HT-29 (cell line): Measurements from ENCODE around the gene OR6A2. TPM values are rescaled to one million over a fixed set of nuclear protein-coding genes. Genes with fewer than 3 reads are reported as not detected.
"Not testable (repeated sequence)": the region's sequence is repeated elsewhere in the genome, so short reads cannot be mapped to it uniquely, and the experiment has no call there.

Source experiments
- DNase-seq: peaks from one replicate; pipeline ENCODE4 v3.0.0-alpha.2; 2015; ENCODE audit warnings: low spot score
- total RNA-seq: library from RNA; depleted of rRNA; stranded (reverse); fragments of >200 nt; shearing (Covaris generic); gene quantifications from 2 replicates; pipeline ENCODE4 v1.2.3, GENCODE V29; 2014; rRNA removed

Gene OR6A2
- 0.08 and 0.23 TPM in 2 replicates for total RNA-seq

DNA sequence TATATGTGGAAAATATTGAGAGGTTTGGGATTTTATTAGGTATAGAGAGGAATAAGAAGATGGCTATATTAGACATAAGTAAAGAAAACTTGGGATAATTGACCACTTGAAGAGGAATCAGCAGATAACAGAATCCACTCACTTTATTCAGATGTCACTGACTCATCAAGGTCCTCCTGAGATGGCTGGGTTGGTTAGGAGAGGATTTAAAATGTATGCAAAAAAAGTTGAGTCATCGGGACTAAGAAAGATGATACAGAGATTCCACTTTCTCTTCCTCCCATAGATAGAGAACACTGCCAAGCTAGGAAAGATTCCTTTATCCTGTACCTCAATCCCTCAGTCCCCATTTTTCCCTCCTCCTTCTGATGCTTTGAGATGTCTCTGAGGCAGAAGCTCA lies at the start of gene OR6A2:
Gene OR6A2 (minus strand): TSS at position 288 of the 400 bp plus-strand sequence. CDS start 3,981 bp downstream, outside the sequence.
- no peak for DNase-seq

DNA sequence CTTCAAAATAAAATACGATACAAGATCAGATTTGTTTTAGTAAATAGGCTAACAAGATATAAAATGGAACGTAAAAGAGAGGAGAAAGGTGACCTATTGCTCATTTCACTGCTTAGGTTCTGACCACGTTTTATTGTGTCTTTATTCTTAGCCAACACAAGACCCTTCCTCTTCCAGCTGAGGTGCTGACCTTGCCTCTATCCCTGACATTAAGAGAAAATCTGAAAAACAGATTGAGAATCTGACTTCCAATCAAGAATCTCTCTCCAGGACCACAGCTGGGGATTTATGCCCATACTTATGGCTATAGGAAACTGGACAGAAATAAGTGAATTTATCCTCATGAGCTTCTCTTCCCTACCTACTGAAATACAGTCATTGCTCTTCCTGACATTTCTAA lies 45.9 kb upstream of the OR6A2 start, which contains the start of gene OR10A5:
Gene OR10A5 (plus strand): TSS at position 301 of the 400 bp plus-strand sequence. CDS start 0 bp downstream, at position 301.
- no peak for DNase-seq

DNA sequence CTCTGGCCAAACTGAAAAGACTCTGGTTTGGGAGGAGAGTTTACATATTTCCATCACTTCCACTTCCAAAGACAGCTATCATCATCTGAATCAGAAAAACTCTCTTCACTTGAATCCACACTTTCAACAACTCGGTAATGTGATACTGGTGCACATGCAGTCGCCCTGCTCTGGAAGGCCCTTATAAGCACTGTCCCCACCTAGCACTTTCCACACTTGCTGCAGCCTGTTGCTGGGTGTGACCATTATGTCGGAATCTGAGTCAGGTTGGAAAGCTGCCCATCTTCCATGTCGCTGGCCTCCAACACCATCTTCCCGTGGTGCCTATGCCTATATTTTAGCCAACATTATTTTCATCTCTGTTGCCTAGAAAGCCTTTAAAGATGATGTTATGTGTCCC lies 44.9 kb upstream of the OR6A2 start:
- no peak for DNase-seq

DNA sequence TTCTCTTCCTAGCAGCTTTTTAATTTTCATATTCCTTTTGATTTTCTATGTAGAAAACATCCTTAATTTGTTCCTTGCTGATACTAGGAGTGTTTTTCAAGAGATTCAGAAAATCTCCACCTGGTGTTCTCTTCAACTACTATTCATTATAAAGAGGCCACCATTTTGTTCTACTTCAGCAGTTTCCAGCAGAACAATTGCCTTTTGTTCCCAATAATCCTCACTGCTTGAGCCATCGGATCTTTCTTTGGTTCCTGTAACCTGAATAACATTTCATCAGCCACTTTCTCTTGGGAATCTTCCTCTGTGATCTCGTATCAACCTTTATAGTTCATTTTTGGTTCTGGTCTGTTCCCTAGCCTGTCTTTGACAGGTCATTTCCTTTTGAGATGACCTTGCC lies 44.2 kb upstream of the OR6A2 start:
- no peak for DNase-seq

DNA sequence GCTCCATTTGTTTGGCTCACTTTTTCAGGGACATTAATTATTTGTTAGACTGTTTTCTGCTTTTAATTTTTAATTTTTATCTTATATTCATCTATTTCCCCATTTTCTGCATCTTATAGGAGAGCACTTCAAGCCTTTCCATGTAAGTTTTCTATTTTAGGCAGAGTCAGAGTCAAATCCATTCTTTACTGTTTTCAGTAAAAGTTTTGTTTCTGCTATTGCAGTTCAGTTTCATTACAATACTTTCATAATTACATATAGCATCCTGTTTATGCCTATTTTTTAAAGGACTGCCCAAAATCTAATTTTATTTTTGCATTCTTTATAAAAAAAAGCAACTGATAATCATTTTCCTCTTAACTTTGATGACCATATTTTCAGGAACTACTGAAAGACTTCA lies 42.2 kb upstream of the OR6A2 start:
- DNase-seq: no peak

DNA sequence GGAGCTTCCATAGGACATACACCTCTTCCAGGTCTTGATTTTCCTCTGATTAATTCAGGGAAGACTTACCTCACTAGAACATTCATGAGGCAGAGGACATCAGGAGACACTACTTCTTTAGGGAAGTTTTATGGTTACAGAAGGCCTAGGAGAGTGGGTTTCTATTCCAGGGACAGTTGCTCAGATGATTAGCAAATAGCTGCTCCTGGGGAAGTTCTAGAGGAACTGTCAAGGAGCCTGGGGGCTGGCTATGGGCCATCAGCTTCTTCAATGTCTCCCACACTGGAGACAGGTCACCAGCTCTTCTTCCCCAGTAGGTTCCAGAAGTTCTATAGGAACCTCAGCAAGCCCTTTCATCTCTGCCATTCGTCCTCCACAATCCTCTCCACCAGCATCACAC lies 34.5 kb upstream of the OR6A2 start:
- no peak for DNase-seq

DNA sequence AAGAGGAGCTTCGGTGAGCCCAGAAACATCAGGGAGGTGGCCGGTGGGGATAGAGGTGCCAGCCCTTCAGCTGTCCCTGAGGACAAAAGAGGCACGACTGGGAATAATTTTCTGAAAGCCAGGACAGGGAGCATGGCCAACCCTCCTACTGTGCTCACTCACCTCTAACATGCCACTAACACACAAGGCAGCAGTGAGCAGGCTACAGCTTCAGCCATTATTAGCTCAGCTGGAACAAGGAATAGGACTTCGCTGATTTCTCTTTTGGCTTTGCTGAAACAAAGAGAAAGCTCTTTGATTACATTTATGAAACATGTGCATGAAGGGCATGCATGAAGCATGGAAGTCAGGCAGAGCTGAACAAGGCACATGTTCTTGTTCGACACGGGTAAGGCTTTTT lies 33.9 kb upstream of the OR6A2 start:
- DNase-seq: no peak

DNA sequence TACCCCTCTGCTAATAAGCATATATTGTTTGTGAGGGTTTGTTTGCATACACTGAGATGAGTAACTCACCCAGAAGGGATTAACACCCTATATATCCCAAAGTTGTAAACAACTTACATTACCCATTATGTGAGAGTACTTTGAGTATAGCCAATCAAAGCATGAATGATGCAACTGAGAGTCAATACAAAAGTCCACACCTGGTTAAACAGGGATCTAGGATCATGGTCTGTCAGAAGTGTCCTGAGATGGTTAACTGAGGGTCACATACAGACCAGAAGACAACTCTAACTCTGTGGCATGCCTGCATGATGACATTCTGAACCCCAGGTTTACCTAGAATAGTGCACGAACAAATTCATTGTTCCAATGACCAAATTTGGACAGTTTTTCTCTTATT lies 28.6 kb upstream of the OR6A2 start:
- DNase-seq: no peak

DNA sequence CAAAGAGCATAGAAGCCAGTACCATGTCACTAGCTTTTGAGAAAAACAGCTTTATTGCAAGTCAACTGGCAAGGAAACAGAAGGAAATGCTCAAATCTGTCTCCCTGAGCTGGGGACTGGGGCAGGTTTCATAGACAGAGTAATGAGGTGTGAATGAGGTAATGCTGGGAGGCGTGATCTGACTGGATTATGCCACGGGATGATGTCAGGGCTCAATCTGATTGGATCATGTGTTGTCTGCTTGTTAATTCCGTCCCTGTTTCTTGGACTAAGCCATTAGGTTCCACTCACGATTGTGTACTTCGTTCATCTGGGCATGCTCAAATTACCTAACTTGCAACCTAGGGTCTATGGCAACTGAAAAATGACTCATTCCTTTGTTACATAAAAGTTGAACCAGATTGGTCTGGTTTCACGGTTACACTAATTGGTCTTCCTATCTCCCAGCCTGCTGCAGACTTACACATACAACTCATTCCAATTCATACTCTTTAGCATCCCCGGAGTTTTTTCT lies 25.8 kb upstream of the OR6A2 start:
- no peak for DNase-seq

DNA sequence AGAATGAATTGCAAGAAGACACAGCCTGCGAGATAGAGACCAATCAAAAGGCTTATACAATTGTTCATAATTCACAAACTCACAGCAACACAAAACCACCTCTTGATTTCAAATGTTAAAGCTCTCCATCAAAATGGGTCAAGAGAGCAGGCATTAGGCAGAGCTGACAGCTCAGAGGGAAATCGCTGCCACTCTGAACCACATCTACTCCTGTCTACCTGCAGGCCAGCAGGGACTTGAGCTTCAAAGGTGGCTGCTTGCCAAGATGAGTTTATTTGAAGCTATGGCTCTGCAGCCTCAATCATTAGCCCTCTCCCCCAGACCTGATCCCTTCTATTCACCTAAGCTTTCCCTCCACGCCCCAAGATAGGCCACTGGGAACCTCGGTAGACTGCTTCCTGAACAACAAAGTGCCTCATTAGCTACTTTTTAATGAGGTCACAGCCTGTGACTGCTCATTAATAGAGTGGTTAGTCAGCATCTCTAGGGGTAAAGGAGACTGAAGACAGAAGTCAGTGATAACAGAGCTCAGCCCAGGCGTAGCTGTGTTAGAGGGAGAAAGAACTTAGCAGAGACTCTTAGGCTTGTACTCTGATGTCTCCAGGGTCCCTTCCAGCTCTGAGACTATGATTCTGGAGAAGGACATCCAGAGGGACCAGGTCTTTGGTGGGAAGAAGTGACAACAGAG lies 24.8 kb upstream of the OR6A2 start:
- no peak for DNase-seq

DNA sequence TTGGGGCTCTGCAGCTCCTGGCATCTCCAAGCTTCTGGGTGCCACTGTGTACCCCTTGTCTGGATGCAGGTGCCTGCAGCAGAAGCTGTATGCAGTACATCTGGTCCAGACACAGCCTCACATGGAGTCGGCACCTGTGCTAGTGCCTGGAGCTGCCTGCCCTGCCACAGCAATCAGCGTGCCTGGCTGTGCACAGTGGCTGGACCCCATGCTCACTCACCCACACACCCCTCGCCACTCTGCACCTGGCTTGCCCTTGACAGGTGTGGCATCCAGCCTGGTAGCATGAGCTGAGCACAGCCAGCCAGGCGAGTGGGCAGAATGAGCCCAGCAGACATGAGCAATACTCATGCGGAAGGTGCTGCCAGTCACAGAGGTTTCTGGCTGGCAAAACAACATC lies 19.5 kb upstream of the OR6A2 start:
- DNase-seq: no peak

DNA sequence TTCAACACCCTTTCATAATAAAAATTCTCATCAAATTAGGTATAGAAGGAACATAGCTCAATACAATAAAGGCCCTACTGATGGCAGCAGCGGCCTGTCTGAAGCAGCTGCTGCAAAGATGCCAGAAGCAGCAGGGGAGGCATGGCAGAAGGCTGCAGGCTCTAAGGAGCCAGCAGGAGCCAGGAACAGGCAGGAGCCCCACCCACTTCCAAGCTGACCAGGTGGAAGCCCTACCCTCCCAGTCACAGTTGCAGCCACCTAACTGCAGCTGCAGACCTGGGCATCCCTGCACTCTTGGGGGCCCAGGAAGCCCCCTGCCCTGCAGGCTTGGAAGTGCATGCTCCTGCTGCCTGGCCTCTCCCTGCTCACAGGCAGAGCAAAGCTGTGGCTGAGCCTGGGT lies 18.2 kb upstream of the OR6A2 start:
- peak; percentile 33 for DNase-seq

DNA sequence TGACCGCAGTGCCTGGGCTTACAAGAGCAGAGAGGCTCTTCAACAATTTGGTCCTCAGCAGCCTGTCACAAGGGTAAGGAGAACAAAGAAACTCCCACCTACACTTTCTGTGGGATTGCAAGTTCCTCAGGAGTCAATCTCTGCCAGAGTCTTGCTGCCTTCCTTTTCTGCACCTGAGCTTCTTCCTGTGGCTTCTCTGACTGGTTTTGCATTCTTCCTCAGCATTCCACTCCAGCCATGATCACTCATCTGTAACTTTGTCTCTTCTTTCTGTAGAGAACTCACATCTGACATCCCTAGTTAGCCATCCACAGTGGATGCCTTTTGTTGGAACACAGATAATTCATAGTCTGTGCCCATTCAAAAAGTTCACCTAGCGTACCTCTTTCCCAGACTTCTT lies 14.2 kb upstream of the OR6A2 start:
- no peak for DNase-seq

DNA sequence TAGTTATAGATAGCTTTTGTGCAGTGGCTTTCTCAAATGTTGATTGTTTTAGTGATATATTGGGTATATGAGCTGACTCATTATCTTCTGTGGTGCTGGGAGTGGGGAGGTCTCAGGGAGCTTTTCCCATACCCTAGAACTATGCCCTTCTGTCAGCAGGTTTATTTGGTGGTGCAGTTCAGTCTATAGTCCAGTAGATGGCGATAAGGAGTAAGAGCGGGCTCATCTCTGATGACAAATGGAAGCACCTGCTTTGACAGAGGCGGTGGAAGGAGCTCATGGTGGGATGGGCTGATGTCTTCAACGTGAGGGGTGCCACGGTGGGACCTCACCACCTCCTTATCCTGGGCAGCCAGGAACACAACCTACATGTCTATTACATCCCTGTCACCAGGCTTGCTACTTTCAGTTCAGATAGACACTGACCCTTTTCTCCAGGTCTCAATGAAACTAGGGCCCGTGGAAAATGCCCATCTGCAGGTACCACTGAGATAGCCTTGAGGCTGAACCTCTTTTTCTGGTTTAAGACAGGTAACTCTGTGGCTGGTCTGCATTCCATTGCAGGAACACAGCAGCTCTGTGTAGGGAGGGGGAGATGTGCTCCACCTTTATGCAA lies 13.0 kb upstream of the OR6A2 start:
- DNase-seq: peak; percentile 65

DNA sequence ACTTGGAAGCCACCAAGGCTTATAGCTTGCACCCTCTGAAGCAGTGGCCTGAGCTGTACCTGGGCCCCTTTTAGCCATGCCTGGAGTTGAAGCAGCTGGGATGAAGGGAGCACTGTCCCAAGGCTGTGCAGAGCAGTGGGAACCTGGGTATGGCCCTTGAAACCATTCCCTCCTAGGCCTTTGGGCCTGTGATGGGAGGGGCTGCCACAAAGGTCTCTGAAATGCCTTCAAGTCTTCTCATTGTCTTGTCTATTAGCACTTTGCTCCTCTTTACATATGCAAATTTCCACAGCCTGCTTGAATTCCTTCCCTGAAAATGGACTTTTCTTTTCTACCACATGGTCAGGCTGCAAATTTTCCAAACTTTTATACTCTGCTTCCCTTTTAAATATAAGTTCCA lies 1.6 kb upstream of the OR6A2 start:
- not testable (repeated sequence) for DNase-seq

DNA sequence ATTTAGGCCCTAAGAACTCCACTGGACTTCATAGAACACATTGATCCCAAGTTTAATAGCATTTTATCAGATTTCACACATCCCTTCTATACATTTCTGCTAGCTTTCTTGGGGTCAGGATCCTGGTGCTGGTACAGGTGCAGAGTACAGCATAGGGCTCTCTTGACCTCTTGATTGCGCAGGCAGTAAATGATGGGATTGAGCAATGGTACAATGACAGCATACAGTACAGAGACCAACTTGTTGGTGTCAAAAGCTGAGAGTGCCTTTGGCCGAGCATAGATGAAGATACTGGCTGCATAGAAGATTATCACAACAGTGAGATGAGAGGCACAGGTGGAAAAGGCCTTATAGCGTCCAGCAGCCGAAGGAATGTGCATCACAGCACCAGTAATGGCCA lies 4.8 kb downstream of the OR6A2 start:
- no peak for DNase-seq

DNA sequence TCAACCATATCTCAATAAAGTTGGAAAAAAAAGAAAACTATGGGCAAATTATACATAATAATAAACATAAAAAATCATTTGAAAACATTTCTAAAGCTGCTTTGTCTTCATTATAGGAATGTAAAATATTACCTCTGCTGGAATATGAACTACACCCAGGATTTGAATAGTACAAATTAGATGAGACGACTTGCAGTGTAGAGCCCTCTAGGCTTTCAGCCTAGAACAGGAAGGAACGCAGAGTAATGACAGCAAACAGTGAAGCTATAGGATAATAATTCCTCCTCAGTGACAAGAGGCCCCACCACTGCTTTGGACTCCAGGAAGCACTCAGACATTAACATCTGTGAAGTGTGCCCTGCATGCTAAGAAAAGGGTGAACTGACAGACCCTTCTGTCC lies 8.9 kb downstream of the OR6A2 start:
- no peak for DNase-seq

DNA sequence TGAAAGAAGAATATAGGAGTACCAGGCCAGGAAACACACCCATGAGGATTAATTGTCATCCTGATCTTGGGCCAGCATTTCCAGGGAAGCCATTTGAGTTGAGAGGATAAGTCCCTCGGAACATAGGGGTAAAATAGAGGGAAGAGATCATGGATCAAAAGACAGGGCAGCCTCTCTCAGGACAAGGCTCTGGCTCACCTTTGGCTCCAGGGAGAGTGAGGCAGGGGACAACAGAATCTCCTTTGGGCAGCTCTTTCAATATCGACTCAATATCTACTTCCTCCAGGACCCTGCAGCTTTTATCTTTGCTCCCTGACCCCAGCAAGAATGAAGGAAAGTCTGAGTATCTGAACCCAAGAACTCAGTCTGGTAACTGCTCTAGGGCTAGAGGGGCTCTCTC lies 16.8 kb downstream of the OR6A2 start, which contains the start of gene OR2AG1:
Gene OR2AG1 (plus strand): TSS at position 301 of the 400 bp plus-strand sequence. CDS start 2,018 bp downstream, outside the sequence.
- no peak for DNase-seq

DNA sequence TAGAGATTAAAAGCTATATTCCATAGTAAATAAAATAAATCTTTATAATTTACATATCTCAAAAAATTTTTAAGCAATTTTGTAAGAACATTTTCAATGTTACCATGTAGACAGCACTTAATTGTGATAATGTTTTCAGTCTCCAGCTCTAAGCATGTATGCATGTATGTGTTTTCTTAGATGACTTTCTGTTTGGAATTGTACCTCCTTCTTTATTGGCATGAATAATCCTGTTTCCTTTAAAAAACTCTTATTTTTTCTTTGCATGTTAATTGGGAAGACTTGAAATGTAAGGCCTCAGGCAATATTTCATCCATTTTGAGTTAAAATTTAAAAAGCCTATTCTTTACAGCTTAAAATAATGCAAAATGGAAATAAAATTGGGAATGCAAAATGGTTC lies 18.7 kb downstream of the OR6A2 start:
- DNase-seq: no peak

DNA sequence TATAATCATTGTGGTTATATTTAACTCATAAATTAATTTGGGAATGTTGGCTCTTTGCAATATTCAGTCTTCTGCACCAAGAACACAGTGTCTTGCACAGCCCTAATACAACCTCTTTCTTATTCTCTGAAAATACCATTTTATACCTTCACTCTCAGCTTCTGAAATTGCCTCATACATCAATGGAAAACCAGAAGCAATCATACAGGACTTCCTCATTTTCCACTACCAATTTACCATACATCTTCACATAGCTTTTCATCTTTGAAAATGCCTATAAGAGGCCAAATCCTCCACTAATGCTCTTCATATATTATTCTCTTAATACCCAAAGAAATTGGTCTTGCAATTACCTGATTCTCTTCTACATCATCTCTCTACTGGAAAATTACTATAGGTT lies 21.0 kb downstream of the OR6A2 start:
- no peak for DNase-seq

DNA sequence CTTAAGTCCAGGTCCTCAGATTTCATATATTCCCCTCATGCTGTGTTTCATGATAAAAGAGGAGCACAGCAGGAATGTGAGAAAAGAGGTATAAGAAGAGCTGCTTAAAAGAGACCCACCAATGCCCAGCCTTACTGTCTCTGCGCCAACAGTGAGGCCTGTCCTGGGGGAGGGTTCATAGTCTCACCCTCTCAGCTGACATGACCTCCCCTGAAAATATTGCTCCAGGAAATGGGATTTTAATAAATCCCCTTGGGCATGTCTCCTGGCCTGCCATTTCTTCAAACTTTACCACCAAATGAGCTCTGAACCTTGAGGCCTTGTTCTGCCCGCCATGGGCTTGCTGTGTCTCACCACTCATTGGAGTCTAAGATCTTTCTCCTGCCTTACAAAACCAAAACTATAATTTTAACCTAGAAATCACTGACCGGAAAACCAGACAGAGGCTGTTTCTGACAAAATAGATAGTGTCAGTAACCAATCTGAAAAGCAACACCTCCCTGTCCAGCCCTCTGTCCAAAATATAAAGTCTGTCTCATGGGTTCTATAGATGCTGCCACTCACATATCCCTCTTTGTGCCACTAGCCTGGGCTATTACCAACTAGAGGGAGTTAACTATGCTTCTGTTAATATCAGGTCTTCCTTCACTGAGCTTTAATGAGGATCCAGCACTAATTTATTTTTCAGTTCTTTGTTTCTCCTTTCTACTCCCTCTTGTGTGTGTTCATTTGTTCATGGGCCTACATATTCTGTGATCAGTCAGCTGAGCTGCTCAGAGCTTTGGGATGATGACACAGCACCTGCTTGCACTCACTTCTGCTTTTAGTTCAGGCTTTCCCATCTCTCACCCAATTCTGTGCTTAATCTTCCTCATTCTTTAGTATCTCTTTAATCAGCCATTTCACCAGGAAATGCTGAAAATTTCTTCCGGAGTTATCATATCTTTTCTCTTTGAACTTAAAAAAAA lies 27.3 kb downstream of the OR6A2 start, which contains the start of gene OR2AG2:
Gene OR2AG2 (minus strand): TSS at position 51 of the 968 bp plus-strand sequence. CDS start 3,019 bp downstream, outside the sequence.
- no peak for DNase-seq
